ENCODE measurements around the gene PTAFR.

PTAFR gene

DNA sequence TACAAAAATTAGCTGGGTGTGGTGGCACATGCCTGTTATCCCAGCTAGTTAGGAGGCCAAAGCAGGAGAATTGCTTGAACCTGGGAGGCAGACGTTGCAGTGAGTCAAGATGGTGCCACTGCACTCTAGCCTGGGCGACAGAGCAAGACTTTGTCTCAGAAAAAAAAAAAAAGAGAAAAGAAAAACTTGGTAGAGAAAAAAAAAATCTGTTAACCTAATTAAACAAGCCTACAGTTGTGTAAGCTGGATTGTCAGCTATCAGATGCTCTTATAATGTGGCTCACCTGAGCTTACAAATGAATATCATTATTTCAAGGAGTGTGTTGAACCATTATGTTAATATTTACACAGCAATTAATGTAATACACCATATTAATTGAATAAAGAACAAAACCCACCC is 61.6 kb downstream of the PTAFR start:
- DNase-seq, result no peak

DNA sequence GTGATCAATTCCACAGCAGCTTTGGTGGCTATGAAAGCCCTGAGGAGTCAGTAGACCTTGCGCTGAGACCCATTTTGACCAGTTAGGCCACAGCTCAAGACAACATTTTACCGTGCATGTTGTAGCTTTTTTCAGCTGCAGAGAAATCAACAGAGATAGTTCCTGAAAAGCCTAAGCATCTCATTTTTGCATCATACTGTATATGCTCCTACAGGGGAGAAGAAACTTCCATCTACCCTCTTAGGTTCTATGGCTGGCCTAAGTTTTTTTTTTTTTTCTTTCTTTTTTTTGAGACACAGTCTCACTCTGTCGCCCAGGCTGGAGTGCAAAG is 63.3 kb downstream of the PTAFR start:
- no peak for DNase-seq

DNA sequence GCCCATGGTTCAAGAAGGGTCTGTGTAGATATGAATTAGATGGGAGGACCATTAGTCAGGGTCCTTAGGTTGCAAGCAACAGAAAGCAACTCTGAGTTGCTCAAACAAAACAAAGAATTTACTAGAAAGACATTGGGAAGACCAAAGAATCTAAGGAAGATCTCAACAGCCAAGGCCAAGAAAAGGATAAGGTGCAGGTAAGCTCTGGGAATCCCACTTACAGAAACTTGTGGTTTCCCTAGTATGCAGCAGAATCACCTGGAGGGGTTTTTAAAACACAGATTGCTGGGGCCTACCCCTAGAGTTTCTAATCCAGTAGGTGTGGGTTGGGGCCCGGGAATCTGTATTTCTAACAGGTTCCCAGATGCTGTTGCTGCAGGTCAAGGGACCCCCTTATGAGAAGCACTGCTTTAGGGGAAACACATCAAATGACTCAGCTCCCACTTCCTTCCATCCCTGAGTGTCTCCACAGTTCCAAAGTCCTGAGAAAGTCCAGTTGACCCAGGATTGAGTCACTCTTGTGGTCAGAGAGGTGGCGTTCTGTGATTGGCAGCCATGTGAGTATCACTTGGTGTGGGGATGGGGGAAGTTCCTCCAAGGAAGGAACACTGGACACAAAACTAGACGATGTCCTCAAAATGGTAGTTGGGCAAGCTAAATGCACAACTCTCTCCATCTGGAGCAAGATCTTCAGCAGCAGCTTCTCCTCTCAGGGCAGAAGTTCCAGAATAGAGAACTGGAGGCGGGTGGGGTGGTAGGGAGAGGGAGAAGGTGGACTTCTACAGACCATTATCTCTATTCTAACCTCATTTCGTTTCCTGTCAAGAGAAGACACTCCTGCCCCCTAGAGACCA is 63.9 kb downstream of the PTAFR start:
- DNase-seq, result peak; percentile 3

DNA sequence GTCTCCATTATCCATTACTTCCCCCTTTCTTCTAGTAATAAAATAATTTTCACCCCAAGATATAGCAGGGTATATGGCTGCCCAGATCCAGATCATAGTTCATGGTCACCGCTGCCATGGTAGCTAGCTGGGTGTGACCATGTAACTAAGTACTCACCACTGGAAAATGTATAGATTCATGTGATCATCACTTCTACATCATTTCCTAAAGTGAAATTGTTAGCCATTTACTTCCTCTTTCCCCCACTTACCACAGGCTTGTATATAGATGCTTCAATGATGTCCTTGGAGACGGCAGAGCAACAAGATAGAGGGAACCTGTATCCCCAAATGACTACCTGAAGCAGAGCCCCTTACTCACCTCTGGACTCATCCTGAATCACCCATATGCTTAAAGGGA is 65.3 kb downstream of the PTAFR start:
- no peak for DNase-seq

DNA sequence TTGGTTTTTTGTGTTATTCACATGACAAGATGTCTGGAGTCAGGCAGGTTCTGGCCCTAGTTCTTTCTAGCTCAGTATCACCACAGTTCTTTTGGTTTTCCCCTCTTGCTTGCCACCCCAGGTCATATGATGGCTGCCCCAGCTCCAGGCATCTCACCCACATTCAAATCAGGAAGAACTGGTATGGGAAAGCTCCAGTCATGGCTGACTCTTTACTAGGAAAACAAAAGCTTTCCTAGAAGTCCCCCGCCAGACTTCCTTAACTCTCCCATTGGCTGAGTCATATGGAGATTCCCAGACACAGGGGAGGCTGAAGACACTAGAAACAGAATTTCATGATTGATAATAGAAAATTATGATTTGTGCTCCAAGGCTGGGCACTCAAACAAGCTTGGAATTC is 65.9 kb downstream of the PTAFR start:
- DNase-seq, result no peak

DNA sequence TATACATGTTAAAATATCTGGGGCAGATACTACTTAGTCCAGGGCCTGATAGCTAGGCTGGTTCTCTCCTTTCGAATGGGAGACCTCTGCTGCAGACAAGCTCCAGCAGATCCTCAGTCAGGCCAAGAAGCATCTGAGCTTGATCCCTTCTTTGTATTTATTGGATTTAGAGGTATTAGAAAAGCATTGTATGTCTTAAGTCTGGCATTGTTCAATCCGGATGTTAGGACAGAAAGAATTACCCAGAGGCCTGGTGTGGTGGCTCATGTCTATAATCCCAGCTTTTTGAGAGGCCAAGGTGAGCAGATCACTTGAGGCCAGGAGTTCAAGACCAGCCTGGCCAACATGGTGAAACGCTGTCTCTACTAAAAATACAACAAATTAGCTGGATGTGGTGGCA is 66.9 kb downstream of the PTAFR start:
- DNase-seq, result no peak

DNA sequence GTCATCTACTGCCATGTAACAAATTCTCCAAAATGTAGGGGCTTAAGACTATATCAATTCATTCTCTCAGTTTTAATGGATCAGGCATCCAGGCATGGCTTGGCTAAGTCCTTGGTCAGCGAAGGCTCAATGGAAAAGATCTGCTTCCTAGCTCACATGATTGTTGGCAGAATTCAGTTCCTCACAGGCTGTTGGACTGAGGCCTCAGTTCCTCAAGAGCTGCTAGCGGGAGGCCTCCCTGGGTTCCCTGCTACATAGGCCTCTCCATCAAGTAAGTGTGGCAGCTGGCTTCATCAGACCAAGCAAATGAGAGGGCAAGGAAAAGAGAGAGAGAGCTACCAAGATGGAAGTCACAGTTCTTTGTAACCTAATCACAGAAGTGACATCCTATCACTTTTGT is 68.5 kb downstream of the PTAFR start:
- DNase-seq, result no peak

DNA sequence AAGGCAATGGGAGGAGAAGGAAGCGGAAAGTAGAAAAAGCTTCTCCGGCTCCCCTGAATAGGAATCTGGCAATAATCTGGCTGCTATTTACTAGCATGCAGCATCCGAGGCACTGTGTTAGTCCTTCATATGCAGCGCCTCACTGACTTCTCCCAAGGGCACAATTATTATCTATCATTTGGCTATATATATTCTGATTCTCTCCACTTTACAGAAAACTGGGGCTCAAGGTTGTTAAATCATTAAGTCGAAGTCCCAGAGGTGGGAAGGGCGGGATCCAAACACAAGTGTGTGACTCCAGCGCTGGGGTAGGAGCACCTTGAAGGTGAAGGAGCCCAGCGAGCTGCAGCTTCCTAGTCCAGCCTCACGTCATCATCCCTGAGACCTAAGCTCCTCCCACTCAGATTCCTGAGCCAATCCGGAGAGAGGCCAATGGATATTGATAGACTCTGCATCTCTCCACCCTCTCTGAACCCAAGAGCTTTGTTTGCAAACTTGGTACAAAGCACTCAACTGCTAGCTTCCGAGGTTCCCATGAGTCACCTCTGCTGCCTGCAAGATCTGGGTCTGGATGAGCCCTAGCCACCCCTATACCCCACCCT is 71.5 kb downstream of the PTAFR start:
- DNase-seq, result no peak

DNA sequence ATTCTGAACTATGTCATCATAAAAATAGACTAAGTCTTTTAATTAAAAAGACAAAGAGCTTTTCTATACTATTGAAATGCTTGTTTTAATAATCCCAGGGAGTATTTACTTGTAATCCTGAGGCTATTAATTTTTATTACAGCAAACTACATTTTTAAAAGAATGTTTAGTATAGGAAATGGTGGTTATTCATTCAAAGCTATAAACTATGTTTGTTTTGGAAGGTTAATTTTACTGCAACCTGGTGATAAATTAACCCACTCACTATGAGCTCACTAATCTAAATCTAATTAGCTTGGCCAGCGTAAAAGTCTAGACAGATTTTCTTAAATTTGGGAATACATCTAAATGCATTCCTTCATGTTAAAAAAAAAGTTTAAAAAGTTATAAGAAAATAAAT is 74.3 kb downstream of the PTAFR start:
- no peak for DNase-seq

DNA sequence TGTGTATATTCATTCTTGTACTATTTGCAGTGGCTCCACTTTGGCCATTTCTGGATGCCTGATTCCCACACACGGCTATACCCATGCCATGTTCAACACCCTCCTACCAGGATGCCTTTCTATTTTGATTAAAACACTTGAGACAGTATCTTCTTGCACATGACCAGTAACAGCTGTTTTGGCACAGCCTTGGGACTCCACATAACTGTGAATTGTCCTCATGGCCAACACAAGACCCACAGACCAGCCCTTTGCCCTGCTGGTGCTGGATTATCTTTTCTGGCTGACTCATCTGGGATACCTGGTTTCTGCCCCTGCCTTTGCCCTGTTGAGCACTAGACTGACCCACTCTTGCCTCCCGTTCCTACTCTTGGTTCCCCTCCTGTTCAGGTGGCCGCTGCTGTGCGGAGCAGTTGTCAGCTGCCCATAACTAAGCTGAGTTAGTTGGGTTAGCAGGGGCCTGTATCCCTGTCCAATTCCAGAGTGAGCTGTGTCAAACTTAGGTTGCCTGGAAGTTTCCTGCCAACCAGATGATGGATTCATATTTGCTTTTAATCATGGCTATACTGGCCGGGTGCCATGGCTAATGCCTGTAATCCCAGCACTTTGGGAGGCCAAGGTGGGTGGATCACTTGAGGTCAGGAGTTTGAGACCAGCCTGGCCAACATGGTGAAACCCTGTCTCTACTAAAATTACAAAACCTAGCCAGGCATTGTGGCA is 77.3 kb downstream of the PTAFR start:
- no peak for DNase-seq
